Calu3 (cell line): Measurements from ENCODE around the gene PI4KA. TPM values are rescaled to one million over a fixed set of nuclear protein-coding genes. Genes with fewer than 3 reads are reported as not detected.
"Not testable (repeated sequence)": the region's sequence is repeated elsewhere in the genome, so short reads cannot be mapped to it uniquely, and the experiment has no call there.

Source experiments
- BruUV-seq: library from RNA; stranded (reverse); fragments of 400-500 nt; replicated peaks from 2 replicates; lab custom pipeline; 2021; lab: Mats Ljungman, UMichigan
- CTCF ChIA-PET: fragments of 300-600 bp; sonication (Branson Sonifier 250); formaldehyde crosslinking; loops from one replicate; lab custom pipeline; 2022; ENCODE audit warnings: antibody characterized with exemption; lab: Charles Lee
- DNase-seq: peaks from one replicate; pipeline ENCODE4 v3.0.0; 2022
- H3K27ac Mint-ChIP-seq: one replicate; pipeline ENCODE4 v1.8.0; 2022; ENCODE audit warnings: mixed read lengths; ENCODE audit not compliant: unreplicated experiment
- H3K27me3 Mint-ChIP-seq: one replicate; pipeline ENCODE4 v1.8.0; 2022; ENCODE audit warnings: mixed read lengths; ENCODE audit not compliant: unreplicated experiment
- H3K36me3 Mint-ChIP-seq: one replicate; pipeline ENCODE4 v1.8.0; 2022; ENCODE audit warnings: mild to moderate bottlenecking, moderate library complexity, mixed read lengths; ENCODE audit not compliant: insufficient read depth, unreplicated experiment
- H3K4me1 Mint-ChIP-seq: one replicate; pipeline ENCODE4 v1.8.0; 2022; ENCODE audit warnings: mild to moderate bottlenecking, low read depth, mixed read lengths; ENCODE audit not compliant: unreplicated experiment
- H3K4me3 Mint-ChIP-seq: one replicate; pipeline ENCODE4 v1.8.0; 2022; ENCODE audit warnings: mild to moderate bottlenecking, low read depth, moderate library complexity, mixed read lengths; ENCODE audit not compliant: unreplicated experiment
- H3K9me3 Mint-ChIP-seq: one replicate; pipeline ENCODE4 v1.8.0; 2022; ENCODE audit warnings: low read depth, mixed read lengths; ENCODE audit not compliant: unreplicated experiment
- intact Hi-C: fragments of 100-400 bp; cut with micrococcal nuclease; formaldehyde crosslinking; loops from one replicate; pipeline ENCODE4 v1.10.0; 2022; ENCODE audit not compliant: unreplicated experiment
- total RNA-seq: library from RNA; stranded (reverse); gene quantifications from 2 replicates; pipeline ENCODE4 v1.2.3, GENCODE V29; 2022

The PI4KA gene
- total RNA-seq, 1 experiment from 2014 or later: 77.9 TPM

DNA sequence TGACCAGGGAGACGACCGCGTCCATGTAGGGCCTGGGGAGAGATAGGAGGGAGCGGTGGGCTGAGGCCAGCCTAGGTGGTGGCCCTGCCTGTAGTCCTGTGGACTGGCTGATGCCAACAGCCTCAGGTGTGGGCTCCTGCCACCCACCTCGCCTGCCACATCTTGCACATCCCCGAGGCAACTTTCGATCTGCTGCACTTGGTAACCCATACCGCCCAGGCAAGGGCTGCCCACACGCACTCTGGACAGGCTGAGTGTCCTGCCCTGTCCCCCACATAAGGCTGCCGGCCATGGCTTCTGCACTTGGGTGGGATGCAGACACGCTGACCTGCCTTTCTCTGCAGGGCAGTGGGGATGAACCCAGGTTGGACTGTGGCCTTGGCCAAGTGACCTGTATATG, 148.6 kb downstream of the PI4KA start:
- intact Hi-C loops, H3K9me3 Mint-ChIP-seq, BruUV-seq, CTCF ChIA-PET, H3K27me3 Mint-ChIP-seq, DNase-seq, H3K27ac Mint-ChIP-seq, H3K4me3 Mint-ChIP-seq, H3K4me1 Mint-ChIP-seq: not testable (repeated sequence)
- peaks cover 10% of the 10 kb centered on the region for H3K36me3 Mint-ChIP-seq

GRCh38 chr22:20707549-20708118, 151.0 kb downstream of the PI4KA start:
- H3K27me3 Mint-ChIP-seq, CTCF ChIA-PET, H3K4me3 Mint-ChIP-seq, H3K9me3 Mint-ChIP-seq, BruUV-seq, H3K4me1 Mint-ChIP-seq, DNase-seq, H3K27ac Mint-ChIP-seq, intact Hi-C loops: not testable (repeated sequence)
- peaks cover 21% of the 10 kb centered on the region for H3K36me3 Mint-ChIP-seq

DNA sequence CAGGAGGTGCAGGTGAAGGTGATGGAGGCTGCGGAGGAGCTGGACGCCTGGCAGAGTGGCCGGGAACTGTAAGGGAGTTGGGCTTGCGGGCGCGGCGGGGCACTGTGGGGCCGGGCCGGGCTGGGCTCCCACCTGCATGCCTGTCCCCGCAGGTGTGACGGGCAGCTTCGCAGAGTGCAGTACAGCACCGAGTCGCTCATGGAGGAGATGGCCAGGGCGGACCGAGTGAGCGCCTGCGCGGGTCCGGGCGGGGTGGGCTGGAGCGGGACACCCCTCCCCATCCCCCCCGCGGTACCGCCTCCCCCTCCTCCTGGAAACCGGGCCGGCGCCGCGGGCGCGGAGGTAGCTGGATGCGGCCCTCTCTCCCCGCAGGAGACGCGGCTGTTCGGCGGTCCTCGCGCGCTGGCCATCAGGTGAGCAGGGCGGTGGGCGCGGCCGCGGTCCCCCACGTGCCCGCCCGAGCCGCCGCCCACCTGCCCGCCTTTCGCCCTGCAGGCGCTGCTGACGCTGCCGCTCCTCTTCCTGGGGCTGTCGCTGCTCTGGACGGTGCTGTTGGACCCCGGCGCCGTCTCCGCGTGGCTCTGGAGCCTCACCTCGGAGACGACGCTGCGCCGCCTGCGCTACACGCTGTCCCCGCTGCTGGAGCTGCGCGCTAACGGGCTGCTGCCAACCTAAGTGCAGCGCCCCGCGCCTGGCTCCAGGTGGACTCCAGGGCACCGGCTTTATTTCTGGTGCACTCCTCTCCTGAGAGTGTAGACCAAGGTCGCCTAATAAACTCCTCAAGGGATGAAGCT, 154.6 kb downstream of the PI4KA start:
- BruUV-seq, H3K9me3 Mint-ChIP-seq, H3K27me3 Mint-ChIP-seq, H3K4me1 Mint-ChIP-seq, intact Hi-C loops: not testable (repeated sequence)
- CTCF ChIA-PET: interaction anchor here (0.6 to 1.0 kb wide), 6 partner anchors 74 to 286 kb away, joined by 3 to 11 read pairs (median 4); no protein-coding TSS in a partner anchor
- H3K4me3 Mint-ChIP-seq: peak overlapping the region; percentile 96
- peak overlapping the region; percentile 47 for H3K27ac Mint-ChIP-seq
- DNase-seq: peak; percentile 38
- H3K36me3 Mint-ChIP-seq: peaks cover 34% of the 10 kb centered on the region

DNA sequence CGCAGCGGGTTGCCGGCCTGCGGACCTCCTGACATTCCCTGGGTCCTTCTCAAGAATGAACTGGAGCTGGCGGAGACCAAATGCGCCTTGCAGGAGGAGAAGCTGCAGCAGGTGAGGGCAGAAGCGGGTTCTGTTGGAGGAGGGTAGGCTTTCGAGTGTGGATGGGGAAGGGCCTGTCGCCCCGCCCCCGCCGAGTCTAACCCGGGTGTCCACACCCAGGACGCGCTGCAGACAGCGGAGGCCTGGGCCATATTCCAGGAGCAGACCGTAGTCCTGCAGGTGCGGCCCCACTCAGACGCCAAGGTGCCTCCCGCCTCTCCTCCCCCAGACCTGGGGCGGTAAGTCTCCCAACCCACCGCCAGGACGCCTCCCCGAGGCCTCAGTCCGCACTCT, 155.2 kb downstream of the PI4KA start:
- DNase-seq, BruUV-seq, H3K27me3 Mint-ChIP-seq, H3K9me3 Mint-ChIP-seq, H3K4me1 Mint-ChIP-seq, intact Hi-C loops: not testable (repeated sequence)
- peak overlapping the region; percentile 94 for H3K27ac Mint-ChIP-seq
- H3K36me3 Mint-ChIP-seq: peaks cover 34% of the 10 kb centered on the region
- peak overlapping the region; percentile 96 for H3K4me3 Mint-ChIP-seq
- CTCF ChIA-PET: interaction anchor here (0.6 to 1.0 kb wide), 4 partner anchors 74 to 285 kb away, joined by 3 to 11 read pairs (median 4); no protein-coding TSS in a partner anchor

DNA sequence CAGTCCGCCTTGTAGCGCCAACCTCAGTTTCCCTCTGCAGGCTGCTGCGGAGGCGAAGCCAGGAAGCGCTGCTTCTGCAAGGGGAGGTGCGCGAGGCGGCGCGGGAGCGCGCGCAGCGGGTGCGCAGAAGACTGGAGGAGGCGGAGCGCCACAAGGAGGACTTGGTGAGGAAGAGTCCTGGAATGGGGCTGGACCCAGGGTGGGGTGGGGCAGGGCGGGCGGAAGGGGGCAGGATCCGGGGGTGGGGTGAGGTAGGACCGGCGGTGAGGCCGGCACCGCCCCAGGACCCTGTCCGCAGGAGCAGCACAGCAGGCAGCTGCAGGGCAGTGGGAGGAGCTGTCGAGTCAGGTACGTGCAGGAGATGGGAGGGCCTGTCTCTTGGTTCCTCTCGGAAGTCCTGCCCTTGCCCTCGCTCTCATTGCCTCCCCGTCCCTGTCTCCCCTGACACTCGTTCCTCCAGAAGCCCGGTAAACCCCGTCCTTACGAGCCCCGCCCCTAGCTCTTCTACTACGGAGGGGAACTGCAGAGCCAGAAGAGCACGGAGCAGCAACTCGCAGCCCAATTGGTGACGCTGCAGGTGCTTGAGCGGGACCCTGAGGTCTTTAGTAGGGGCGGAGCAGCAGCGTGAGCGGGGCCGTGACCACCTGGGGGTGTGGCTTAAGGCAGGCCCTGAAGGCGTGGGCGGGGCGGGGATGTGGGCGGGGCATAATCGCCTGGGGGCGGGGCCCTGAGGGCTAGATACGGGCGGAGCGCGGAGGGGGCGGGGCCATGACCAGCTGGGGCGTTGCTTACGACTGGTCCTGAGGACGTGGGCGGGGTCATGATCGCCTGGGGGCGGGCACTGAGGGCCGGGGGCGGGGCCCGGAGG, 155.8 kb downstream of the PI4KA start:
- intact Hi-C loops, H3K9me3 Mint-ChIP-seq, BruUV-seq, H3K4me1 Mint-ChIP-seq, H3K27me3 Mint-ChIP-seq: not testable (repeated sequence)
- H3K27ac Mint-ChIP-seq: peak overlapping the region; percentile 94
- peaks cover 34% of the 10 kb centered on the region for H3K36me3 Mint-ChIP-seq
- CTCF ChIA-PET: interaction anchor here (0.6 to 1.0 kb wide), 6 partner anchors 73 to 853 kb away, joined by 3 to 11 read pairs (median 4); no protein-coding TSS in a partner anchor
- H3K4me3 Mint-ChIP-seq: peak overlapping the region; percentile 96
- peak; percentile 96 for DNase-seq

DNA sequence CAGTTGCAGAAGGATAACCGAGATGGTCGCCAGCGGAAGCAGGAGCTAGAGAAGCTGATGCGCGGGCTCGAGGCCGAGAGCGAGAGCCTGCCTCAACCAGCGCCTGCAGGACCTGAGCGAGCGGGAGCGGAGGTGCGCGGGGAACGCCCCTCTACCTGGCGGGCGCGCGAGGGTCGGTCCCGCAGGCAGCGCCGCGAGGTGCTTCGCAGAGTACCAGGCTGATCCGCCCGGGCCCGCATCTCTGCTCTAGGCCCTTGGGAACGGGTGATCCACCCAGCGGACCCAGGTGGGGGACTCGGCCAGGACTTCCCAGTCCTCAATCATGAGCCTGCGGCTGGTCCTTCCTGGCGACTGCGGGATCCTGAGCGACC, 156.5 kb downstream of the PI4KA start:
- H3K27me3 Mint-ChIP-seq, H3K4me1 Mint-ChIP-seq, BruUV-seq, intact Hi-C loops, CTCF ChIA-PET, H3K9me3 Mint-ChIP-seq: not testable (repeated sequence)
- H3K27ac Mint-ChIP-seq: peak overlapping the region; percentile 94
- peaks cover 34% of the 10 kb centered on the region for H3K36me3 Mint-ChIP-seq
- DNase-seq: peak; percentile 11
- H3K4me3 Mint-ChIP-seq: peak overlapping the region; percentile 96

DNA sequence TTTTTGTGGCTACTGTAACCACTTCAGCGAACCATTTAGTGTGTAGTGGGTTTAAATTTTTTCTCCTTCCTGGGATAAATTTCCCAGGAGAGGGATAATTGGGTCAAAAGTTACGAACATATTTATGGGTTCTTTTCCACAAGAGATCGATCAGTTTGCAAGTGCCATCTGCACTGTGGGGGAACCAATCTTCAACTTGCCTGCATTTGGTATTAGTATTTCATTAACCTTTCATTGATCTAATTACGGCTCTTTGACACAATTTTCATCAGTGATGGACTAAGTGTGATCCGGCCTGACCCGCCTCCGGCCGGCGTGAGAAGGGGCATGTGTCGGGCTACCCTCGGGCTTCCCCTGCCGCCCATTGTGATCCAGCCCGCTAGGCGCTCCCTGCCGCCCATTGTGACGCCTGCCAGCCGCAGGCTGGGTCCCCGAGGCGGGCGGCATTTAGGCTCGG, 156.9 kb downstream of the PI4KA start:
- CTCF ChIA-PET, BruUV-seq, DNase-seq, H3K4me1 Mint-ChIP-seq, intact Hi-C loops, H3K27me3 Mint-ChIP-seq, H3K27ac Mint-ChIP-seq, H3K9me3 Mint-ChIP-seq: not testable (repeated sequence)
- Mint-ChIP-seq H3K36me3 (peaks cover 34% of the 10 kb centered on the region), H3K4me3 (peak overlapping the region; percentile 96)

DNA sequence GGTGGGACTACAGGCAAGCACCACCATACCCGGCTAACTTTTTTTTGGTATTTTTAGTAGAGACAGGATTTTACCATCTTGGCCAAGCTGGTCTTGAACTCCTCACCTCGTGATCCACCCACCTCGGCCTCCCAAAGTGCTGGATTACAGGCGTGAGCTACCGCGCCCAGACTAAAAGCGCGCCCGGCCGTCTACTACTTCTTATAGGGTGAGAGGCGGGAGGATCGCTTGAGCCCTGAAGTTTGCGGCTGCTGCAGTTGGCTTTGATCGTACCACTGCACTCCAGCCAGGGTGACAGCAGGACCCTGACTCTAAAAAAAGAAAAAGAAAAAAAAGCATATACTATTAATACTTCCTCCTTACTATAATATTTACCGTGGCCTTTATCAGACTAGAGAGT, 158.3 kb downstream of the PI4KA start:
- H3K4me3 Mint-ChIP-seq, H3K9me3 Mint-ChIP-seq, intact Hi-C loops, H3K27me3 Mint-ChIP-seq, CTCF ChIA-PET, H3K27ac Mint-ChIP-seq, BruUV-seq, DNase-seq, H3K4me1 Mint-ChIP-seq: not testable (repeated sequence)
- H3K36me3 Mint-ChIP-seq: peaks cover 34% of the 10 kb centered on the region

- H3K9me3 Mint-ChIP-seq, CTCF ChIA-PET, H3K4me3 Mint-ChIP-seq, BruUV-seq, H3K27ac Mint-ChIP-seq, H3K27me3 Mint-ChIP-seq, H3K4me1 Mint-ChIP-seq, DNase-seq: not testable (repeated sequence)
- intact Hi-C loops: loop anchor here (10.0 kb wide), 1 partner anchor 285 kb away; no protein-coding TSS in a partner anchor
- peaks cover 30% of the 10 kb centered on the region for H3K36me3 Mint-ChIP-seq
These were observed 158.8 kb downstream of the PI4KA start for GRCh38 chr22:20699856-20700255.
